Measurements from ENCODE around the gene SOST.

SOST gene

GRCh38 chr17:43707184-43707583 is 51.4 kb downstream of the SOST start:
- no peaks in the 10 kb centered on the region for H3K36me3 ChIP-seq (ENCODE audit: control insufficient read depth, insufficient read depth, low read length)
- peaks cover 4% of the 10 kb centered on the region; the same call in 1 of the 2 replicates for H3K4me1 ChIP-seq (ENCODE audit: control insufficient read depth, insufficient read depth, low read length)
- no peak overlapping the region for H3K4me3 ChIP-seq (ENCODE audit: low read depth, low read length)
- H3K27me3 ChIP-seq (ENCODE audit: control insufficient read depth, insufficient read depth, low read length): peaks cover 2% of the 10 kb centered on the region
- H3K9me3 ChIP-seq (ENCODE audit: control insufficient read depth, insufficient read depth, low read depth, low read length): peaks cover 5% of the 10 kb centered on the region; the same call in 1 of the 2 replicates
- no peak overlapping the region for H3K27ac ChIP-seq (ENCODE audit: low read depth, low read length)
- H3K9ac ChIP-seq (ENCODE audit: low read length): no peak overlapping the region

- H3K4me1 ChIP-seq (ENCODE audit: control insufficient read depth, insufficient read depth, low read length): peaks cover 4% of the 10 kb centered on the region; the same call in 1 of the 2 replicates
- H3K9ac ChIP-seq (ENCODE audit: low read length): no peak overlapping the region
- H3K27me3 ChIP-seq (ENCODE audit: control insufficient read depth, insufficient read depth, low read length): no peaks in the 10 kb centered on the region
- no peaks in the 10 kb centered on the region for H3K36me3 ChIP-seq (ENCODE audit: control insufficient read depth, insufficient read depth, low read length)
- H3K9me3 ChIP-seq (ENCODE audit: control insufficient read depth, insufficient read depth, low read depth, low read length): peaks cover 5% of the 10 kb centered on the region; the same call in 1 of the 2 replicates
- no peak overlapping the region for H3K27ac ChIP-seq (ENCODE audit: low read depth, low read length)
- H3K4me3 ChIP-seq (ENCODE audit: low read depth, low read length): no peak overlapping the region
These were observed 52.4 kb downstream of the SOST start for GRCh38 chr17:43706235-43706634.

Measured in HUES6 (cell line).